ENCODE measurements around the gene PPP1R15B.
"Not testable (repeated sequence)": the region's sequence is repeated elsewhere in the genome, so short reads cannot be mapped to it uniquely, and the experiment has no call there.

Gene PPP1R15B

DNA sequence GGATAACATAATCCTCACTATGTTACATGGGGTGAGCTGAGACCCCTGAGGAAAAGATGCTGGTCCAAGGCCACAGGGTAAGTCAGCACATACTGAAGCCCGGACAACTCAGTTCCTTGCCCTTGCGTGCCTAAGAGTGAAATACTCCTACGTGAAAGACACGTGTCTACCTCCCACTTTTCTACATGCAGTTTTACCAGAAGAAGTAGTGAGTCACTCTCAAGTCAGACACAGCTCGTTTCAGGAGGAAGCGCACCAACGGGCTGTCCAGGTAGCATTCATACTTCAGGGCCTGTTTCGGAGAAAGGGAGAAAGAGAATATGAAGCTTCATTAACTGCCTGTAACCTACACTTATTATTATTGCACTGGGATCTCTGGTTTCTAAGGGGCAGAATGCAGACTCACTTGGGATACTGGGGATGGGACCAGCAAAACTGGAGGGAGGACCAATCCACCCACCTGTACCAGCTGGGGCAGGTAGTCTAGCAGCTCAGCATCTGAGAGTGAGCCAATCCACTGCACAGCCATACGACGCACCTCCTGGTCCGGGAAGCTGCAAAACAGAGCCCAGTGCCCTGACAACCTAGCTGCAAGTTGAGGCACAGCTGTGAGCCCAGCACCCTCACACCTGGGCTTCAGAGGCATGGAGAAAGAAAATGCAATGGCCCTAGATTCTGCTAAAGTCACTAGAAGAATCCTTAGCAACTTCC lies 32.4 kb upstream of the PPP1R15B start:
- no peak for DNase-seq (ENCODE audit: low spot score)

DNA sequence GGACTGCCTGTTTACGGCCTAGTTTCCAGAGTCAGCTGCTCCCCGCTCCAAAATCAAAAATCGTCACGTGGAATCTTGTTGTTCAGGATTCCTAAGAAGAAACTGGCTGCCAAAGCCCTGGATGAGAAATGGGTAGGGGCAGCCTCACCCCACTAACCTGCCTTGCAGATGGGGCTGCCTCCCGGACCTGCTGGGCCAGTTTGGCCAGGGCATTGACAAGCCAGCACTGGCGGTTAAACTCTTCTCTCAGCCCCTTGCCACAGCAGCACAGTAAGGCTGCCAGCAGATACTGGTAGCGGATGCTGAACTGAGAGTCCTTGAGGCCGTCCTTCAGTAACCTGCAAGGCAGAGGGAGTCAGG lies 31.6 kb upstream of the PPP1R15B start:
- DNase-seq (ENCODE audit: low spot score): no peak

DNA sequence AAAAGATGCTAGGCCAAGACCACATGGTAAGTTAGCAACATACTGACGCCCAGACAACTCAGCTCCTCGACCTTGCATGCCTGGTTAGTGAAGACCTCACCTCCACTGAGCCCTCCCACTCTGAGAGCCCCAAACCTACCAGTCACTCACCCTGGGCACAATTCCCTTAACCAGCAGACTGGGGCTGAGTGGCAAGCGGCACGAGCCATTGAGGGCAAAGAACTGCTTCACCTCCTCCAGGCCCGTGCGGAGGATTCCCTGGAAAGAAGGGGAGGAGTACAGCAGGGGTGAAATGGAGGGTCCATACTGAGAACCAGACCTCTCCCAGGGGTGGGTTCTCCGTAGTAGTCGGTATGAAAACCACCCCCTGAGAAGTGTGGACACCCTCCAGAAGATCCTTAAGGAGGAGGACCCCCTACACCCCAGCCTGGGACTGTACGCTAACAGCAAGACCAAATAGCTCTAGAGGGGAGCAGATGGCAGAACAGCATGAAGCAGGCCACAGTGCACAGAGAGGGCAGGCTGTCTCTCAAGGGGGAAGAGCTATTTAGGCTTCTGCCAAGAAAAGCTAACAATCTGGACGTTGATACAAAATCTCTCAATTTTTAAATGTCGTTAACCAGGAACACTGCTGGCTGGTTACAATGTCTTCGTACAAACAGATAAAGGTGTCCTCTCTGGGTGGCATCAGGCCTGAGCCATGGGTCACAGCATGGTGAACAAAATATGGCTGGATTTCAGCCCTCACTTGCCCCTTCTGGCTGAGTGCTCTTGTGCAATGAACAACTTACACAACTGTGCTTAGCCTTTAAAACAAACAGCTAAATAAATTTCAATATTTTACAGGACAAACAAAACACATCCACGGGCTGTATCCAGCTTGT lies 31.0 kb upstream of the PPP1R15B start:
- no peak for DNase-seq (ENCODE audit: low spot score)

DNA sequence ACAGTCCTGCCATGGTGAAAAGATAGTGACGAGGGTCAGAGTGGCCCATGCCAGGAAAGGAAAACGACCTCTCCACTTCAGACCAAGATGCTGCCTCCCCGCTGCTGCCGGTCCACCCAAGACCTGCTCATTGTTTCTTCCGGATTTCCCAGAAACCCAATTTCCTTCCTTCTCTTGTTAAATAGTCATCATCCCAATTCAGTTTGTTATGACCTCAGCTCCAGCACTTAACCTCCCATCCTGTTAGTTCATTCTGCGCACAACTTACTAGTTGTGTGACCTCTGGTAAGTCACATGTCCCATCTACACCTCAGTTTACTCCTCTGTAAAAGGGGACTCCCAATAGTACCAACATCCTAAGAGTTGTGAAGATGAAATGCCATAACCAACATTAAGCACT lies 29.9 kb upstream of the PPP1R15B start:
- no peak for DNase-seq (ENCODE audit: low spot score)

DNA sequence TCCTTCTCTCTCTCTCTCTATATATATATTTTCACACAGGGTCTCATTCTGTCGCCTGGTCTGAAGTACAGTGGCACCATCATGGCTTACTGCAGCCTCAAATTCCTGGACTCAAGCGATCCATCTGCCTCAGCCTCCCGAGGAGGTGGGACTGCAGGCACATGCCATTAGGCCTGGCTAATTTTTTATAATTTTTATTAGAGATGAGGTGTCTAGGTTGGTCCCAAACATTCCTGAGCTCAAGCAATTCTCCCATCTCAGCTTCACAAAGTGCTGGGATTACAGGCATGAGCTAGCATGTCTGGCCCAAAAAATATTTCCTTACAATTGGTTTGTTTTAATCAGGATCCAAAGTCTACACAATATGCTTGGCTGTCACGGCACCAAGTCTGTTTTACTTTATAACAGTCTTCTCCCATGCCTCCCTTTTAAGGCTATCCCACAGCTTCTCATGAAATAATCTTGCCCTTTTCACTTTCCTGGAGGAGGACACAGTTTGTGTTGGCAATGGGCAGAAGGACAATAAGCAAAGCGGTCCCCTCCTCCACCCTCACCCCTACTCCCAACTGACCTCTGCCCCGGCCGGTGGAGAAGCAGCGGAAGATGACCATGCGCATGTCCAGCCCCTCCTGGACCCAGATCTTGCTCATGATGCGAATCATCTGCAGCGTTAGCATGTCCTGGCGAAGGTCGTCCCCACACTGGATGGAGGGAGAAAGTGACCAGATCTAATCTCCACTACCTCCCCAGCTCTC lies 28.2 kb upstream of the PPP1R15B start:
- no peak for DNase-seq (ENCODE audit: low spot score)

DNA sequence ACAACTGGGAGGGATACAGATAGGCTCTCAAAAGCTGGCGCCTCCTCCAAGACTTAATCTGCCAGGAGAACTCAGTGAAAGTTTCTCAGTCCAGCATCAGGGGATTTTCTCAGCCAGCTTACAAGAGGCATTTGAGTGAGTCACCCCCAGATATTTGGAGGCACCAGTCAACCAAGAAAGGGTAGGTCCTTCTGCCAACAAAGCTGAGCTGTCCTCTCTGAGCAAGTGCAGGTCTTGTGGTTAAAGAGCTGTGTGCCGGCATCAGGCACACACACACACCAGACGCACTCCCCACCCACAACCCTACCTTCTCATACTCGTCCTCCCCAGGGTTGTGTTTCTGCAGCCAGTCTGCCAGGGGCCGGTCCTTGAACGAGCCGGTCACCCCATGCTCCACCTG lies 27.0 kb upstream of the PPP1R15B start:
- DNase-seq (ENCODE audit: low spot score): peak; percentile 93

DNA sequence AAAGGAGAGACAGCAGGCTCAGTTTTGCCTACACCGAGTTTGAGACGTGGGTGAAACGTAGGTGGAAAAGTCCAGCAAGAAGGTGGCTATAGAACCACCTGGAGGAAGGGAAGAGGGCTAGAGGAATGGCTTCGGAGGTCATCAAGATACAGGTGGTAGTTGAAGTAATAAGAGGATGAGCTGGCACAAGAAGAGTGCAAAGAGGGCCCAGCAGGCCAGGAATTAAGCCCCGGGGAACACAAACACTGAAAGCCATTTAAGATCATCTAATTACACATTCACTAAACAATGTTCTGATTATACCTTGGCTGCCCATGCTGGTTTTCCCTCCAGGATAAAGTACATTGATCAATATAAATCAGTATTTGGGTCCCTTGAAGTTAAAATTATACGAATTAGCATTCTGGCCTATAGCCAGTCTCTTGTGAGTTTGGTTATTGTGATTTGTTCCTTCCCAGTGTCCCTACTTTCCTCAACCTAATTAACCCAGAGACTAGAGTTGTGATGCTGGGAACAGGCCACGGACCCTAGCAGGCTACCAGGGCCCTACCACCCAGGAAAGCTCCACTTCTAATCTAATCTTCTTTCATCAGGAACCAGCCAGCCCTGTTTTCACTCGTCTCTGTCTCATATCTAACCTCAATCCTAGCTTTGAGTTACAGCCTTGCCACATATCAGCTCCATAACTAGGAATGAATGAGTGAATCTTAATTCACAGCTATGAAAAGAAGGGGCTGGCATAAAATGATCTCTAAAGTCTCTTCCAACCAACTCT lies 26.4 kb upstream of the PPP1R15B start:
- DNase-seq (ENCODE audit: low spot score): no peak

DNA sequence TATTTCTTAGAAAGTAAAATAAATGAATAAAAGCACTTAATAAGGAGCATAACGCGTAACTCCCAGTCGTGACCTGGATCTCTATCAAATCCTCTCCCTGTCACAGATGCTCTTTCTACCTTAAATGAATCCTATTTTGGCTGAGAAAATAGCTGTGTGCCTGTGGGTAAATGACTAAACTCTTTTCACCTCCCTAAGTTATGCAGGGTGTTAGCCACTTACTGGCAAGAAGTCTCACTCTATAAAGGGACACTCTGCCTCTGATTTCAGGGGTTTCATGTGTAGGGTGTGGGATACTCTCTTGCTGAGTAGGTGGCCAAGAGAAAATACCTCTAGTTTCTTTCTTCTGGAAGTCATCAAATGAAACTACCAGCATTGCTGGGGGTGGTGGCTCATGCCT lies 24.3 kb upstream of the PPP1R15B start:
- peak; percentile 36 for DNase-seq (ENCODE audit: low spot score)

DNA sequence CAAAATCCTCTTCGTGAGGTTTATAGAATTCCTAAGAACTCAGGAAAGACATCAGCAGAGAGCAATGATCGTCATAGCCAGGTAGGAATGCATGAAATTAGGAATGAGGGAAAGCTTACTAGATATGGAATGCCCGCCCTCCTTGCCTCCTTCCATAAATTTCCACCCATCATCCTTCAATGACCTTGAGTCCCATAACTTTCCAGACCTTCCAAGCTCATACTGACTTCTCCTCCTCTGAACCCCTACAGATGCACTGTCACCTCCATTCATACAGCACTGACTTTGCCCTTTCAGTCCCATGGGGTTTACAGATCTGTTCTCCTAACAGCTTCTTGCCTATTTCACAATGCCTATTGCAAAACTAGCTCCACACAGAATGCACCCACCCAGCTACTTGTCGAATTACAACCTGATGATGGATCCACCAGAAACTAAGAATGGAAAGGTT lies 23.8 kb upstream of the PPP1R15B start:
- DNase-seq (ENCODE audit: low spot score): peak; percentile 79

DNA sequence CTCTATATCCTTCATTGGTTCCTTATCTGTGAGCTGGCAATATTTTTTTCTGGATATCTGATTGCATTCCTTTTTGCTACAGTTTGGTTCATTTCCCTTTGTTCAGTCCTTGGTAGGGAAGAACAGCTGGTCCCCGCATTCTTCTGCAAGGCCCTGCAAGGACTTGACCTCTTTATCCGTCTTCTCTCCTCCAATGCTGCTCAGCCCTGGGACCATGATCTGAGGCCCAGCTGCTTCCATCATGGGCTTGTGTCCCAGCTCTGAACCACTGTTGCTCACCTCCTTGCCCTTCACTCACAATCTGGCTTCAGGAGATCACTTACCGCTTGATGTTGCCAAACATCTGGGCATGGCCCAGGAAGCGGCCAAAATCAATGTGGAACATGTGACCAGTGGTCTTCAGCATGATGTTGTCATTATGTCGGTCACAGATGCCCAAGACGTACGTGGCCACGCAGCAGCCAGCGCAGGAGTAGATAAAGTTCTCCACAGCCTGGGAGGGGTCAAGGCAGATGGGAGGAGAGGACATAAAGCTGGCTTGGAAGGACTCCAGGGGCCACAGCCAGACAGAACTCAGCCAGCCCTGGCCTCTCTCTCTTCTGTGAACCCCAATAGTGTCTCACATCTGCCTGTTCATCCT lies 22.6 kb upstream of the PPP1R15B start:
- no peak for DNase-seq (ENCODE audit: low spot score)

DNA sequence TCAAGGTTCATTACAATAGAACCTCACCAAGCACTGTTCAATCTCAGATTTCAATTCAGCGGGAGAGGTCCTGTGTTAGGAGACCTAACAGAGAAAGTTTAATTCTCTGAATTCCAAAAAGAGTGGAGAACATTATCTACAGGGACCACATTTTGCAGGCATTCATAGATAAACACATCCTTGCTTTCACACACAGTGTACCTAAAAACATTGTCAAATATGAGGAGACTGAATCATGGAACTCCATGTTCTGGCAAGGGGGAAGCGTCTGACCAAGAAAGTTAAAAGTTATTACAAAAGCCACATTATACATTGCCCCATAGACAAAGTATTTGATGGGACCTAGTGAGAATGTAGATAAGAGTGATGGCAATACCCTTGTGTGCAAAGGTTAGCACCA lies 21.1 kb upstream of the PPP1R15B start:
- DNase-seq (ENCODE audit: low spot score): no peak

DNA sequence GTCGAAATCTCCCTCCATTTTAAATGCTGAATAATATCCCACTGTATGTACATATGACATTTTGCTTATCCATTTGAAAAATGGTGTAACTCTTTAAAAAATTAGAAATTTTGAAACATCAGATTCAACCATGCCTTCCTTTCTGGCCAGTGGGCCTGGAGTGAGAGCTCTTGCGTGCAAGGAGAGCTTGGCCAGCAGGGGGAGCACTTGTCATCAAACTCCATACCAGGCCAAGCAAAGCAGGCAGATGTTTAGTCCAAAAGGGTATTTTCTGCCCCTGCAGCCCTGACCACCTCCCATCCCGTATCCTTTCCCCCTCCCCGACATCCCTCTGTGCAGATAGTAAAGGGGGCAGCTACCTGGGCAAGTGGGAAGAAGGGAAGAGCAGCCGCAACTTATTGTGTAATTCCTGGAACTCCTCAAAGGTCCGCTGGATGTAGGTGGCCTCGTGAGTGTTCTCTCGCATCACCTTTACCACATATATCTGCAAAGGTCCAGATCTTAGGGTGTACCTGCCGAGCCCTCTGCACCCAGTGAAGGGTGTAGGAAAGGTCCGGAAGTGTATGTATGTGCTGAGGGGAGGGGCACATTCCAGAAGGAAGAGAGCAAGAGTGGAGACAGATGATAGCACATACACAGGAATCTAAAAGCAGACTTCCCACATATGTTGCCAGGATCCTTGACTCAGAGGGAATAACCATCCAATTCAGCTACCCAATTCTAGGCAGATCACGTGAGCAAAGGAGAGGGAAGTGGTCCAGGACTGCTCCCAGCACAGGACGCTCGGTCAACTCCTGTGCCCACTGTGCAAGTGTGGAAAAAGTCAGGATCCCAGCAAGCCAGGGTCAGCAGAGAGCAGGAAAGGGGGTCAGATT lies 19.9 kb upstream of the PPP1R15B start:
- peak; percentile 84 for DNase-seq (ENCODE audit: low spot score)

DNA sequence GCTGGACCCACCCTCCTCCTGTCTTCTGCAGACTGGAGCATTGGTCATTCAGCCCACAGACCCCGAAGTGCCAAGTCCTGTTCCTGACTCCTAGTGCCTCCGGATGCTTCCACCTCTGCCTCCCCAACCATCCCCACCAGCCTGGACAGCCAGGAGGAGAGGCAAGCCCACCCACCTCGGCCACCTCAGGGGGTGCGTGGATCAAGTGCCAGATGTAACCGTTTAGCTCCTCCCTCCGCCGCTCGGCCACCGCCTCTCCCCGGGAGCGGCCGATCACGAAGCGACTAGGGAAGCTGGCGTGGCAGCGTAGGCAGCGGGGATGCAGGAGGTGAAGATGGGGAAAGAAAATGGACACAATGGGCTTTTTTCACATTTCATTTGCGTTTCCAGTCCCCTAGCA lies 18.1 kb upstream of the PPP1R15B start:
- no peak for DNase-seq (ENCODE audit: low spot score)

DNA sequence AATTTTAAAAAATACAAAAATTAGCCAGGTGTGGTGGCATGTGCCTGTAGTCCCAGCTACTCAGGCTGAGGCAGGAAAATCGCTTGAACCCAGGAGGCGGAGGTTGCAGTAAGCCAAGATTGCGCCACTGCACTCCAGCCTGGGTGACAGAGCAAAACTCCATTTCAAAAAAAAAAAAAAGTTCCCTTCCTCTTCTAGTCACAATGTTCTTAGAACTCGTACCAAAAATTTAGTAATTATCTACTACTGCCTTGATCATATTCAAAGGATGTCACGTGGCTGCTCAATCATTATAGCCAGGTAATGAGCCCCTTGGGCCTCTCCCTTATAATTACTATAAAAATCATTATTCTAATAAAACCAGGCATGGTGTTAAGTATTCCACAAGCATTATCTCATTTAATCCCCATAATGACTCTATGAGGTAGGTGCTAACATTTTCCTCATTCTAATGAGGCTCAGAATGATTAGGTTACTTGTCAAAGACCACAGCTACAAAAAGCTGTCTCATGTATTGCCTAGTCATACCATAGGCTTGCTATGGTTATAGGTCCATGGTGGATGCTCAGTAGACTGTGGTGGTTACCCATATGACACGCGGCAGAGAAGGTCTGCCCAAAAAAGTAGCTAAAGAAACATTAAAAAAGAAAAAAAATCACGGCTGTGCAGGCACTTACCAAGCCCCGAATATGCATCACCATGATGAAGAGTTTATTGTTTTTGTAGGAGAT lies 15.5 kb upstream of the PPP1R15B start:
- no peak for DNase-seq (ENCODE audit: low spot score)

DNA sequence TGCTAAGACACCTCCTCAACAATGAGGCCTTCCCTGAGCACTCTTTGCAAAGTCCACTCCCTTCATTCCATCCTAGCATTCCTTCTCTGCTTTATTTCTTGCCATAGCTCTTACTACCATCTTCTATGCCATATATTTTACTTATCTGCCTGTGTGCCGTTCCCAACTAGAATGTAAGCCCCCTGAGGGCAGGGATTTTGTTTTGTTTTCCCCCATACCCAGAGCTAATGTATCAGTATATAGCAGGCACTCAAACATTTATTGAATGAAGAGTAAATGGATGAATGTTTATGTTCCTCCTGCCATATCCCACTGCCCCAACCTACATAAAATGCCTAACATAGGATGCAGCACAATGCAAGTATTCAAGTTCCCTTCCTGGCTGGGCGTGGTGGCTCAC lies 14.9 kb upstream of the PPP1R15B start:
- no peak for DNase-seq (ENCODE audit: low spot score)

DNA sequence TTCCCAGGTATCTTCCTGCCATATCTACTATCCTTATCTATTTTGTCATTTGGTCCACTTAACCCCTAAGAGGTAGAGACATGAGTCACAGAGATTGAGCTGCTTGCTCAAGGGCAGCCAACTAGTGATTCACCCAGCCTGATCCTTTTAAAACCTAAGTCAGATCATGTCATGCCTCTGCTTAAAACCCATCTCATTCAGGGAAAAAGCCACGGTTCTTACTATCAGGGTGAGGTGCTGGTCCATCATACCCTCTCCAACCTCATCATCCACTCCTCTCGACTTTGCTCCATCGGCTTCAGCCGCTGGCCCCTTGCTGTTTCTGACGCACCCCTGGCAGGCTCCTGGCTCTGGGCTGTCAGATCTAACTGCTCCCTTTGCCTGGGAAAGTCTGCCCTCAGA lies 14.4 kb upstream of the PPP1R15B start:
- DNase-seq (ENCODE audit: low spot score): peak; percentile 51

DNA sequence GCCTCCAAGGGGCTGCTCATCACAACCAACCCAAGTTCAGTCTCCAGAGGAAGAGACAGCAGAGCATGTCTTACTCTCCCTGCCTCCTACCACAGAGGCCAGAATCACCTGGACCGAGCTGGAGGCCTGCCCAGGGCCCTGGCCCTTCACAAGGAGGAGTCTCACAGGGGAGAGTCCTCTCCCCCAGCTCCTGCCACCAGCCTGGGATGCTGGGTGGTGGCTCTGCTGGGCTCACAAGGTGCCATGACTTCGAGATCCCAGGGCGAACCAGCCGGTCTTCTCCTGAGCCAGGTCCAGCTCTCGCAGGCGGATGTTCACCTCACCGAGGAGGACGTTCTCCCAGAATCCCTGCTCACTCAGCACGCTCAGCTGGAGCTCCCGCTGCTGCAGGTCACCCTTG lies 13.0 kb upstream of the PPP1R15B start:
- DNase-seq (ENCODE audit: low spot score): no peak

DNA sequence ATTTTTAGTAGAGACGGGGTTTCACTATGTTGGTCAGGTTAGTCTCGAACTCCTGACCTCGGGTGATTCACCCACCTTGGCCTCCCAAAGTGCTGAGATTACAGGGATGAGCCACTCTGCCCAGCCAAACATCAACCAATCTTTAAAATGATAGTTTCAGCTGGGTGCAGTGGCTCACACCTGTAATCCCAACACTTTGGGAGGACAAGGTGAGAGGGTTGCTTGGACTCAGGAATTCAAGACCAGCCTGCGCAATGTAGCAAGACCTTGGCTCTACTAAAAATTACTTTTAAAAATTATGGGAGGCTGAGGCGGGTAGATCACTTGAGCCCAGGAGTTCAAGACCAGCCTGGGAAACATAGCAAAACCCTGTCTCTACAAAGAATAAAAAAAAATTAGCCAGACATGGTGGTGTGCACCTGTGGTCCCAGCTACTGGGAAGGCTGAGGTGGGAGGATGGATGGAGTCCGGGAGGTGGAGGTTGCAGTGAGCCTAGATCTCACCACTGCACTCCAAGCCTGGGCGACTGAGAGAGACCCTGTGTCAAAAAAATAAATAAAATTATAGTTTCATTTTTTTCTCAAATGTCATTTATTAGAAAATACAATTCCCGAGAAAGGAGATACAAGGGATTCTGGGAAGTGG lies 10.6 kb upstream of the PPP1R15B start:
- DNase-seq (ENCODE audit: low spot score): not testable (repeated sequence)

DNA sequence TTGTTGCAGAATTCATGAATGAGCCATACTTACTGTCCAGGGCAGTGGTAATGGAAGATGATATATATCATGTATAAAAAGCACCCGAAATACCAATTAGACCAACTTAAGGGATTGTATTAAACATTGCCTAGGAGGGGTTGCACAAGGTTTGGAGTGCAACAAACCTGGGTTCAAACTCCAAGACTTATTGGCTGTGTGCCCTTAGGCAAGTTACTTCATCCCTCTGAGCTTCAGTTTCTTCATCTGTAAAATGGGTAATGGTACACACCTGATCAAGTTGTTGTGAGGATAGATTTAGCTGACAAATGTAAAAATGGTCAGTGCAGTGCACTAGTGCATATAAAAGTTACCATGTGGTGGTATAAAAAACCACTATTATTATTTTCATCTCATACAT lies 9.8 kb upstream of the PPP1R15B start:
- DNase-seq (ENCODE audit: low spot score): no peak
